Left hindlimb (tissue), 1 donor: ENCODE results near the gene ING5.
A peak's percentile ranks its signal among the peaks of the same experiment; 100 is the strongest.
"Not testable (repeated sequence)": the region's sequence is repeated elsewhere in the genome, so short reads cannot be mapped to it uniquely, and the experiment has no call there.

ENCODE experiments used
- DNase-seq: peaks from one replicate; pipeline ENCODE4 v3.0.0-alpha.2; 2018

The ING5 gene

GRCh38 chr2:241741016-241741415 lies 39.2 kb downstream of the ING5 start:
- no peak for DNase-seq

- DNase-seq = no peak
These were observed 40.6 kb downstream of the ING5 start for GRCh38 chr2:241742320-241742939.

- DNase-seq = not testable (repeated sequence)
These were observed 41.2 kb downstream of the ING5 start for GRCh38 chr2:241743008-241743407.

- DNase-seq = no peak
These were observed 41.8 kb downstream of the ING5 start for GRCh38 chr2:241743620-241744019.

GRCh38 chr2:241744028-241744754 lies 42.4 kb downstream of the ING5 start:
- no peak for DNase-seq

GRCh38 chr2:241745276-241745675 lies 43.4 kb downstream of the ING5 start:
- no peak for DNase-seq

- DNase-seq = no peak
These were observed 44.2 kb downstream of the ING5 start for GRCh38 chr2:241746084-241746483.

- no peak for DNase-seq
These were observed 46.8 kb downstream of the ING5 start for GRCh38 chr2:241748468-241749256.

- DNase-seq = no peak
These were observed 48.4 kb downstream of the ING5 start for GRCh38 chr2:241750076-241750840.

- no peak for DNase-seq
These were observed 49.3 kb downstream of the ING5 start for GRCh38 chr2:241751152-241751551.

- DNase-seq = no peak
These were observed 49.9 kb downstream of the ING5 start for GRCh38 chr2:241751776-241752175.

GRCh38 chr2:241752253-241752652 lies 50.4 kb downstream of the ING5 start:
- DNase-seq = no peak

GRCh38 chr2:241752689-241753276 lies 50.9 kb downstream of the ING5 start:
- no peak for DNase-seq

GRCh38 chr2:241753493-241753892 lies 51.7 kb downstream of the ING5 start:
- no peak for DNase-seq

GRCh38 chr2:241754042-241754441 lies 52.2 kb downstream of the ING5 start:
- DNase-seq = no peak

GRCh38 chr2:241755166-241755565 lies 53.3 kb downstream of the ING5 start:
- no peak for DNase-seq

GRCh38 chr2:241755777-241756176 lies 53.9 kb downstream of the ING5 start:
- DNase-seq = no peak

GRCh38 chr2:241759067-241759807 lies 57.4 kb downstream of the ING5 start:
- peak; percentile 6 for DNase-seq

- DNase-seq = not testable (repeated sequence)
These were observed 58.1 kb downstream of the ING5 start for GRCh38 chr2:241759893-241760292.

GRCh38 chr2:241760301-241760771 lies 58.5 kb downstream of the ING5 start:
- DNase-seq = peak; percentile 10

- peak; percentile 6 for DNase-seq
These were observed 60.6 kb downstream of the ING5 start for GRCh38 chr2:241762321-241762932.
